ENCODE results near the gene VPS54.

DNA sequence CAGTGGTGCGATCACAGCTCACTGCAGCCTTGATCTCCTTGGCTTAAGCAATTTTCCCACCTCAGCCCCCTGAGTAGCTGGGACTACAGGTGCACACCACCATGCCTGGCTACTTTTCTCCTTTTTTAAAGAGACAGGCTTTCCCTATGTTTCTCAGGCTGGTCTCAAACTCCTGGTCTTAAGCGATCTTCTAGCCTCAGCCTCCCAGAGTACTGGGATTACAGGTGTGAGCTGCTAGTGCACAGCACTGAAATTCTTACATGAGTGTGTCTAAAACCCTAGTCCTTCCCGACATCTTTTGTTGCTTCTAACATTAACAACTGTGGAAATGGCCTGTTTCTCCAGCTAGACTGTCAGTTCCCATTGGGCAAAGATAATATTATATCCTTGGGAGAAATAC is 174.6 kb downstream of the VPS54 start:
- TF ChIP-seq, protein P1, sequence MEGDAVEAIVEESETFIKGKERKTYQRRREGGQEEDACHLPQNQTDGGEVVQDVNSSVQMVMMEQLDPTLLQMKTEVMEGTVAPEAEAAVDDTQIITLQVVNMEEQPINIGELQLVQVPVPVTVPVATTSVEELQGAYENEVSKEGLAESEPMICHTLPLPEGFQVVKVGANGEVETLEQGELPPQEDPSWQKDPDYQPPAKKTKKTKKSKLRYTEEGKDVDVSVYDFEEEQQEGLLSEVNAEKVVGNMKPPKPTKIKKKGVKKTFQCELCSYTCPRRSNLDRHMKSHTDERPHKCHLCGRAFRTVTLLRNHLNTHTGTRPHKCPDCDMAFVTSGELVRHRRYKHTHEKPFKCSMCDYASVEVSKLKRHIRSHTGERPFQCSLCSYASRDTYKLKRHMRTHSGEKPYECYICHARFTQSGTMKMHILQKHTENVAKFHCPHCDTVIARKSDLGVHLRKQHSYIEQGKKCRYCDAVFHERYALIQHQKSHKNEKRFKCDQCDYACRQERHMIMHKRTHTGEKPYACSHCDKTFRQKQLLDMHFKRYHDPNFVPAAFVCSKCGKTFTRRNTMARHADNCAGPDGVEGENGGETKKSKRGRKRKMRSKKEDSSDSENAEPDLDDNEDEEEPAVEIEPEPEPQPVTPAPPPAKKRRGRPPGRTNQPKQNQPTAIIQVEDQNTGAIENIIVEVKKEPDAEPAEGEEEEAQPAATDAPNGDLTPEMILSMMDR (IDR thresholded peaks at IDR 0.05): no peak
- no peak for TF ChIP-seq POLR2A (IDR thresholded peaks at IDR 0.05; ENCODE audit: low read depth)
- TF ChIP-seq EP300 (IDR thresholded peaks at IDR 0.05): no peak
- no peak for TF ChIP-seq POLR2AphosphoS5 (IDR thresholded peaks at IDR 0.05)

Data from esophagus muscularis mucosa (tissue), 4 donors.